ENCODE measurements around the gene BICRA.

GRCh38 chr19:47741544-47742140 is 132.7 kb downstream of the BICRA start:
- TF ChIP-seq CTCF (IDR thresholded peaks at IDR 0.05) (no peak), EZH2 (IDR thresholded peaks at IDR 0.05) (no peak)

Data from neural progenitor cell (in vitro differentiated cells).